B cell (primary cell): ENCODE data around the gene FAM153A.
"Not testable (repeated sequence)": the region's sequence is repeated elsewhere in the genome, so short reads cannot be mapped to it uniquely, and the experiment has no call there.

Experiments
- EZH2 ChIP-seq: IDR thresholded peaks from 2 replicates; pipeline ENCODE4 v1.6.1; 2012; ENCODE audit warnings: borderline replicate concordance, low read depth, mild to moderate bottlenecking, moderate library complexity, low read length; ENCODE audit not compliant: insufficient read depth, poor library complexity, severe bottlenecking
- TF ChIP-seq, protein P1 (sequence below): fragments of 200-600 bp; IDR thresholded peaks from one replicate; pipeline ENCODE4 v1.8.0; 2022; ENCODE audit warnings: antibody characterized with exemption, mild to moderate bottlenecking

DNA sequence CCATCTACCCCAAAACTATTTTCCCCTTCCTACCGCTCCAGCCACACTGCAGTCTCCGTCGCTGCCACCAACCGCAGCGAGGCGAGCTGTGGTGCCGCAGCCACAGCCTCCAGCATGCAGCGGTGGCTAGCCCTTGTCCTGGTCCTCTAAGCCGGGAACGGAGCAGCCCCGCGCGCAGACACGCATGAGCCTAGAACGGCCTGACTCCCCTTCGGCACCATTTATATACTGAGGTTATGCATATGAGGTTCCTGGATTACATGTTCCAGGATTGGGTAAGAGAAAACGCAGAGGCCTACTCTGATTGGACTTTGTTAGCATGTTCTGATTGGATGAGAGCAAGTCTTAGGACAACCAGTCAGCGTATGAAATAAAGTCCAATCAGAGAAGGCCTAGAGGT is 24.6 kb upstream of the FAM153A start:
- TF ChIP-seq, protein P1, sequence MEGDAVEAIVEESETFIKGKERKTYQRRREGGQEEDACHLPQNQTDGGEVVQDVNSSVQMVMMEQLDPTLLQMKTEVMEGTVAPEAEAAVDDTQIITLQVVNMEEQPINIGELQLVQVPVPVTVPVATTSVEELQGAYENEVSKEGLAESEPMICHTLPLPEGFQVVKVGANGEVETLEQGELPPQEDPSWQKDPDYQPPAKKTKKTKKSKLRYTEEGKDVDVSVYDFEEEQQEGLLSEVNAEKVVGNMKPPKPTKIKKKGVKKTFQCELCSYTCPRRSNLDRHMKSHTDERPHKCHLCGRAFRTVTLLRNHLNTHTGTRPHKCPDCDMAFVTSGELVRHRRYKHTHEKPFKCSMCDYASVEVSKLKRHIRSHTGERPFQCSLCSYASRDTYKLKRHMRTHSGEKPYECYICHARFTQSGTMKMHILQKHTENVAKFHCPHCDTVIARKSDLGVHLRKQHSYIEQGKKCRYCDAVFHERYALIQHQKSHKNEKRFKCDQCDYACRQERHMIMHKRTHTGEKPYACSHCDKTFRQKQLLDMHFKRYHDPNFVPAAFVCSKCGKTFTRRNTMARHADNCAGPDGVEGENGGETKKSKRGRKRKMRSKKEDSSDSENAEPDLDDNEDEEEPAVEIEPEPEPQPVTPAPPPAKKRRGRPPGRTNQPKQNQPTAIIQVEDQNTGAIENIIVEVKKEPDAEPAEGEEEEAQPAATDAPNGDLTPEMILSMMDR = not testable (repeated sequence)
- TF ChIP-seq EZH2 = not testable (repeated sequence)
